Activated T-helper 1 cell treated with anti-CD3 and anti-CD28 coated beads, Interleukin-12 subunit alpha, Interleukin-12 subunit beta, Interleukin-2, Interleukin-4 antibody, amounts not matched to agents 30 ng/mL and 10 ng/mL and 1 ng/mL, durations not matched to agents 14 hours and 24 hours and 36 hours (primary cell): ENCODE measurements around the gene FIG4. TPM values are rescaled to one million over a fixed set of nuclear protein-coding genes. Genes with fewer than 3 reads are reported as not detected.
"Not testable (repeated sequence)": the region's sequence is repeated elsewhere in the genome, so short reads cannot be mapped to it uniquely, and the experiment has no call there.

Experiments
- DNase-seq: peaks from one replicate; pipeline ENCODE4 v3.0.0; 2021; ENCODE audit warnings: low spot score
- H3K27ac Mint-ChIP-seq: one replicate; pipeline ENCODE4 v1.8.0; 2021; ENCODE audit warnings: mild to moderate bottlenecking, mixed read lengths
- H3K27me3 Mint-ChIP-seq: one replicate; pipeline ENCODE4 v1.8.0; 2022; ENCODE audit warnings: mild to moderate bottlenecking, moderate library complexity, mixed read lengths; ENCODE audit not compliant: insufficient read depth
- H3K36me3 Mint-ChIP-seq: one replicate; pipeline ENCODE4 v1.8.0; 2021; ENCODE audit warnings: low read depth, mixed read lengths
- H3K4me1 Mint-ChIP-seq: one replicate; pipeline ENCODE4 v1.8.0; 2021; ENCODE audit warnings: low read depth, mixed read lengths
- H3K4me3 Mint-ChIP-seq: one replicate; pipeline ENCODE4 v1.8.0; 2021; ENCODE audit warnings: mild to moderate bottlenecking, moderate library complexity, mixed read lengths
- H3K9me3 Mint-ChIP-seq: one replicate; pipeline ENCODE4 v1.8.0; 2021; ENCODE audit warnings: mixed read lengths
- intact Hi-C: fragments of 100-400 bp; cut with micrococcal nuclease; formaldehyde crosslinking; loops from one replicate; pipeline ENCODE4 v1.15.1; 2024
- total RNA-seq: library from RNA; stranded (reverse); gene quantifications from 2 replicates; pipeline ENCODE4 v1.2.3, GENCODE V29; 2022

Gene FIG4
- total RNA-seq, 1 donor from 2014 or later: 7.5 TPM

DNA sequence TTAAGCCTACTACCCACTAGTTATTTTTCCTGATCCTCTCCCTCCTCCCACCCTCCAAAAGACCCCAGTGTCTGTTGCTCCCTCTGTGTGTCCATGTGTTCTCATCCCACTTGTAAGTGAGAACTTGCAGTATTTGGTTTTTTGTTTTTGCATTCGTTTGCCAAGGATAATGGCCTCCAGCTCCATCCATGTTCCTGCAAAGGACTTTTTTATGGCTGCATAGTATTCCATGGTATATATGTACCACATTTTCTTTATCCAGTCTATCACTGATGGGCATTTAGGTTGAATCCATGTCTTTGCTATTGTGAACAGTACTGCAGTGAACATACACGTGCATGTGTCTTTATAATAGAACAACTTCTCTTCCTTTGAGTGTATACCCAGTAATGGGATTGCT is 17.0 kb downstream of the FIG4 start:
- not testable (repeated sequence) for H3K4me1 Mint-ChIP-seq, H3K27me3 Mint-ChIP-seq, H3K9me3 Mint-ChIP-seq, DNase-seq, H3K4me3 Mint-ChIP-seq, H3K36me3 Mint-ChIP-seq, H3K27ac Mint-ChIP-seq
- intact Hi-C loops: loop anchor here (5.0 kb wide), 1 partner anchor 474 kb away; the partner anchor contains the start of gene CDC40

DNA sequence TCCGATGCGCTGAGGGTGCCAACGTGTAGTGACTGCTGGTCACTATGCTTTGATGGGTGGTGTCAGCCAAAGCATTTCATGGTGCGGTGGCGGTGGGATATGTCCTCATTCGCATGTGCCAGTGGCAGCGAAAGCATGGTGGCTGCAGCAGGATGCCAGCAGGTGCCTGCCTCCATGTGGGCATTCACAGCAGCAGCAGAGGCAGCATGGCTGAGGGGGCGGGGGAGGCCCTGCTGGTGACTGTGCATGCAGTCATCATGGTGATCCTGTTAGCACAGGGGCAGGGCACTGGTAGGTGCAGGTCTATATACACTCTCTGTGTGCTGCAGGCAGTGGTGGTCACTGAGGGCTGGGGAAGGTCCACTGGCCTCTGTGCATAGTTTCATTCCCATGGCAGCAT is 22.0 kb downstream of the FIG4 start:
- H3K4me1 Mint-ChIP-seq: no peaks in the 10 kb centered on the region
- DNase-seq: no peak
- no peak overlapping the region for H3K4me3 Mint-ChIP-seq
- H3K9me3 Mint-ChIP-seq: peaks cover 7% of the 10 kb centered on the region
- H3K36me3 Mint-ChIP-seq: peaks cover 4% of the 10 kb centered on the region
- H3K27me3 Mint-ChIP-seq: no peaks in the 10 kb centered on the region
- intact Hi-C loops: no loop called here
- H3K27ac Mint-ChIP-seq: no peak overlapping the region

DNA sequence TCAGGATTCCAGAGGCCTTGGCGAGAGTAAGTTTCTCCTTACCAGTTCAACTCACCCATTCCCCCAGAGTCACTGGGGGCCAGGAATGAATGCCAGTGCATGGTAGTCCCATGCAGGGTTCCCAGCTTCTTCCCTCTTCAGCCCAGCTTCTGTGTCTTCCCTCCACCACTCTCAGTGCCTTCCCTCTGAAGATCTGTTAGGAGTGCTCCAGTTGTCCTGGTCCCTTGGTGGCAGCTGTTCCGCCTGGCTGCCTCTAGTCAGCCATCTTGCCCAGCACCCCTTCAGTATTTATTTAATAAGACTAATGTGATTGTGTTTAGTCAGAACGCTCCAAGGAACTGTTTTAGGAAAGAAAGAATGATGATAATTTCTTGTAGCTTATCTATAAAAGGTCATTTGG is 23.1 kb downstream of the FIG4 start:
- Mint-ChIP-seq H3K27ac (no peak overlapping the region), H3K27me3 (no peaks in the 10 kb centered on the region), H3K4me3 (no peak overlapping the region), H3K9me3 (peaks cover 7% of the 10 kb centered on the region), H3K4me1 (no peaks in the 10 kb centered on the region), H3K36me3 (peaks cover 4% of the 10 kb centered on the region)
- intact Hi-C loops: no loop called here
- DNase-seq: no peak

DNA sequence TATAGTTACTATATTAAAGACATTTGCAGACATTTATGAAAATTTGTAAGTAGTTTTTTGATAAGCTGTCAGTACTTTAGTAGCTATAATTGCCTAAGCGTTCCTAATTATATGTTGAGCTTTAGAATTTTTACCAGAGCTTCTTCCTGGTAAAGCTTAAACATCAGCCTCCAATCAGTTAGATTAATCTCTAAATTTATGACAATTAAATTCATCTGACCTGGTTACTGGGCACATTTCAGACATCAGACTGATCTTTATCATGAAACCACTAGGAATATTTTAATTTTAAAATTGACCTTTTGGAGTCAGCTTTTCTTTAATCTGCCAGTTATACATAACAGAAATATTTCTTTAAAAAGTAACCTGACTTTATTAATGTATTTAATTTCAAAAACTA is 23.5 kb downstream of the FIG4 start:
- H3K27ac Mint-ChIP-seq: no peak overlapping the region
- H3K27me3 Mint-ChIP-seq: no peaks in the 10 kb centered on the region
- H3K4me1 Mint-ChIP-seq: no peaks in the 10 kb centered on the region
- intact Hi-C loops: no loop called here
- H3K4me3 Mint-ChIP-seq: no peak overlapping the region
- no peak for DNase-seq
- peaks cover 4% of the 10 kb centered on the region for H3K36me3 Mint-ChIP-seq
- peaks cover 5% of the 10 kb centered on the region for H3K9me3 Mint-ChIP-seq

DNA sequence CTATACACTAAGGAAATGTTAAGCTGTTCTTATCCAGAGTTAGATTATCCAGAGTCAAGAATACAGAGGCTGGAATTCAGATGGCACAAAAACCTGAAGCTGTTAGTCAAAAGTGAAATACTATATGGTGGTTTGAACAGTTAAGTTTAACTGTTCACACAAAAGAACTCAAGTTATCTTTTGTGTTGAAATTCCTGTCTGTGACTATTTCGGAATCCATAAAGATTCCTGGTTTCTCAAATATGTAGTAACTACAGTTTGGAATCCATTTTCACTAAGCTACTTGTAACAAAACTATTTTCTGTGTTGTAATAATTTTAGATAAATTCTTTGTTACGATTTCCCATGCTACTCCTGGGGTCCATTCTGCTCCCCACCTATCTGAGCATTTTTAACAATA is 24.5 kb downstream of the FIG4 start:
- H3K9me3 Mint-ChIP-seq: no peaks in the 10 kb centered on the region
- DNase-seq: no peak
- H3K36me3 Mint-ChIP-seq: peaks cover 4% of the 10 kb centered on the region
- H3K4me1 Mint-ChIP-seq: no peaks in the 10 kb centered on the region
- H3K27ac Mint-ChIP-seq: no peak overlapping the region
- no peak overlapping the region for H3K4me3 Mint-ChIP-seq
- H3K27me3 Mint-ChIP-seq: no peaks in the 10 kb centered on the region
- intact Hi-C loops: no loop called here

DNA sequence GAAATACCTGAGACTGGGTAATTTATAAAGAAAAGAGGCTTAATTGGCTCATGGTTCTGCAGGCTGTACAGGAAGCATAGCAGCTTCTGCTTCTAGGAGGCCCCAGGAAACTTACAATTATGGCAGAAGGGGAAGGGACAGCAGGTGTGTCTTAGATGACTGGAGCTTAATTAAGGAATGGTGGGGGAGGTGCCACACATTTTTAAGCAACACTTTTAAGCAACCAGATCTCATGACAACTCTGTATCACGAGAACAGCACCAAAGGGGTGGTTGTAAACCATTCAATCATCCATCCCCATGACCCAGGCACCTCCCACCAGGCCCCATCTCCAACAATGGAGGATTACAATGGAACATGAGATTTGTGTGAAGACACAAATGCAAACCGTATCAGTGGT is 26.9 kb downstream of the FIG4 start:
- Mint-ChIP-seq H3K27ac (no peak overlapping the region), H3K9me3 (no peaks in the 10 kb centered on the region), H3K4me3 (no peak overlapping the region), H3K4me1 (no peaks in the 10 kb centered on the region), H3K36me3 (peaks cover 6% of the 10 kb centered on the region), H3K27me3 (no peaks in the 10 kb centered on the region)
- intact Hi-C loops: no loop called here
- no peak for DNase-seq

DNA sequence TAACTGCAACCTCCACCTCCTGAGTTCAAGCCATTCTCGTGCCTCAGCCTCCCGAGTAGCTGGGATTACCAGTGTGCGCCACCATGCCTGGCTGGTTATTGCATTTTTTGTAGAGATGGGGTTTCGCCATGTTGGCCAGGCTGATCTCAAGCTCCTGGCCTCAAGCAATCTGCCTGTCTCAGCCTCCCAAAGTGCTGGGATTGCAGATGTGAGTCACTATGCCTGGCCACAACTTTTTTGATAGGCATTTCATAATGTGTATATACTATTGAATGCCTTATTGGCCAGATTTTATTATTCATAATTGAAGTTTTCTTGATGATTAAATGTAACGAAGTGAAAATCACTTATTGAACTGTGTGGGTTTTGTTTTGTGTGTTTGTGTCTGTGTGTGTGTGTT is 27.9 kb downstream of the FIG4 start:
- H3K36me3 Mint-ChIP-seq: peaks cover 13% of the 10 kb centered on the region
- no peak overlapping the region for H3K4me3 Mint-ChIP-seq
- no peak for DNase-seq
- H3K27ac Mint-ChIP-seq: no peak overlapping the region
- intact Hi-C loops: no loop called here
- H3K27me3 Mint-ChIP-seq: no peaks in the 10 kb centered on the region
- H3K4me1 Mint-ChIP-seq: no peaks in the 10 kb centered on the region
- H3K9me3 Mint-ChIP-seq: no peaks in the 10 kb centered on the region

DNA sequence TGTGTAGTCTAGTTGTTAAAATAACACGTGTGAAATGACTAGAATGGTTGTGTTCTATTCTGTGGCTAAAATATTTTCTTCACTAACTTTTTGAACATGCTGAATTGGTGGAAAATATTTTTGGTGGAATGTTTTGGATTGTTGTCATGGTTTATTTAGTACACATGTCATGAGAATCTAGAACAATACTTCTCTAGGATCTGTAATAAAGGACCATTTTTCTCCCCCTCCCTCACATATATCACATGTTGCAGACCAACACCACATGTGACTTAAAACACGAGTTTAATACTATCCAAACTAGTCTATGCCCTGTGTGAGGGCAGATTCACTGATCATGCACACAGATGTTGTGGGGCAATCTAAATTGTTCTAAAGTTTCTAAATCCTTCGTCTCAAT is 29.2 kb downstream of the FIG4 start:
- H3K27ac Mint-ChIP-seq: no peak overlapping the region
- intact Hi-C loops: no loop called here
- peaks cover 3% of the 10 kb centered on the region for H3K9me3 Mint-ChIP-seq
- H3K4me3 Mint-ChIP-seq: no peak overlapping the region
- no peaks in the 10 kb centered on the region for H3K27me3 Mint-ChIP-seq
- H3K4me1 Mint-ChIP-seq: no peaks in the 10 kb centered on the region
- DNase-seq: no peak
- peaks cover 21% of the 10 kb centered on the region for H3K36me3 Mint-ChIP-seq

DNA sequence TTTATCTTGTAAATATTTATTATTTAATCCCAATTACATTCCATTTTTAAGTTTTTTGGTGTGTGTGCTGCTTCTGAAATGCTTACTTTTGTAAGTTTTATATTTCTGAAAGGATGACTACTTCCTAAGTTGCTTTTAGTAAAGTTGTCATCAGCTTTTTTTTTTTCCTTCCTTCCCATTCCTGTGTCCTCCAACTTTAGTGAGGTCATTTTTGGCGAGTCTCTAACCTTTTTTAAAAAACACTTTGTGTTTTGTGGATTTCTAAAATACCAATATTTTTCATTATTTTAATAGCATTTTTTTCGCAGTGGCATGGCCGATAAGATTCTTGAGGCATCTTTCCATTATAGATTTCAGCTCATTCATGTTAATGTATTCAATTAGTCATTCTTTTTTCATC is 30.9 kb downstream of the FIG4 start:
- Mint-ChIP-seq H3K27ac (no peak overlapping the region), H3K4me1 (no peaks in the 10 kb centered on the region), H3K36me3 (peaks cover 20% of the 10 kb centered on the region), H3K27me3 (no peaks in the 10 kb centered on the region), H3K4me3 (no peak overlapping the region), H3K9me3 (peaks cover 11% of the 10 kb centered on the region)
- DNase-seq: no peak
- intact Hi-C loops: no loop called here

DNA sequence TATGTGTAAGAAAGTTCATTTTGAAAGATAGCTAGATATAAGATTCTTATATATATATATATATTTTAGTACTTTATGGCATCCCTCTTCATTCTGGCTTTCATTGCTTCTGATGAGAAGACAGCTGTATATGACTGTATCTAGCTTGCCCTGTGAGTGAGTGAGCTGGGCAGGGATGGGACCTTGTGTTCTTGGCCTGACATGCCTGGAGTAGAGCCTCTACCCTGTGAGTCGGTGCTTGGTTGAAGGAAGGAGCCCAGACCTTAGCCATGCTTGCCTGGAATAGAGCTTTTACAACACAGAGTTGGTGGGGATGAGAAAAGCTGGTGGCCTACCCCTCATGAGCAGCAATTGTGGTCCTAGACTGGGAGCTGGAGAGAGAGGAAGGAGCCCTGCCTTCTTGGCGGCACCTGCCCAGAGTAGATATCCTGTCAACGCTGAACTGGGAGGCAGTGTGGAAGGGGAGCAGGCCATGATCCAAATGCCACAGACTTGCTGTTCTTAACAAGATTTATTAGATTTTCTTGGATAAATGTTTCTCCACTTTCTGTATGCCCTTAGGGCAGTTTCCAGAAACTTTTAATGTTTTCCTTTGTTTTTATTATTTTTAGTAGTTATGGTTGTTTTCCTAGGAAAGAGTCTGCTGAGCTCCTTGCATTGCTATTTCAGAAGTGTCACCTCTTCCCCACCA is 31.6 kb downstream of the FIG4 start:
- H3K4me1 Mint-ChIP-seq: no peaks in the 10 kb centered on the region
- DNase-seq: no peak
- H3K27ac Mint-ChIP-seq: no peak overlapping the region
- intact Hi-C loops: no loop called here
- no peak overlapping the region for H3K4me3 Mint-ChIP-seq
- peaks cover 11% of the 10 kb centered on the region for H3K9me3 Mint-ChIP-seq
- no peaks in the 10 kb centered on the region for H3K27me3 Mint-ChIP-seq
- H3K36me3 Mint-ChIP-seq: peaks cover 19% of the 10 kb centered on the region

DNA sequence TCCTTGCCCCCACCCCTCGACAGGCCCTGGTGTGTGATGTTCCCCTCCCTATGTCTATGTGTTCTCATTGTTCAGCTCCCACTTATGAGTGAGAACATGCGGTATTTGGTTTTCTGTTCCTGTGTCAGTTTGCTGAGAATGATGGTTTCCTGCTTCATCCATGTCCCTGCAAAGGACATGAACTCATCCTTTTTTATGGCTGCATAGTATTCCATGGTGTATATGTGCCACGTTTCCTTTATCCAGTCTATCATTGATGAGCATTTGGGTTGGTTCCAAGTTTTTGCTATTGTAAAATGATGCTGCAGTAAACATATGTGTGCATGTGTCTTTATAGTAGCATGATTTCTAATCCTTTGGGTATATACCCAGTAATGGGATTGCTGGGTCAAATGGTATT is 34.2 kb downstream of the FIG4 start:
- intact Hi-C loops, H3K4me1 Mint-ChIP-seq, H3K4me3 Mint-ChIP-seq, H3K27ac Mint-ChIP-seq, DNase-seq, H3K27me3 Mint-ChIP-seq: not testable (repeated sequence)
- peaks cover 18% of the 10 kb centered on the region for H3K36me3 Mint-ChIP-seq
- H3K9me3 Mint-ChIP-seq: peaks cover 11% of the 10 kb centered on the region

DNA sequence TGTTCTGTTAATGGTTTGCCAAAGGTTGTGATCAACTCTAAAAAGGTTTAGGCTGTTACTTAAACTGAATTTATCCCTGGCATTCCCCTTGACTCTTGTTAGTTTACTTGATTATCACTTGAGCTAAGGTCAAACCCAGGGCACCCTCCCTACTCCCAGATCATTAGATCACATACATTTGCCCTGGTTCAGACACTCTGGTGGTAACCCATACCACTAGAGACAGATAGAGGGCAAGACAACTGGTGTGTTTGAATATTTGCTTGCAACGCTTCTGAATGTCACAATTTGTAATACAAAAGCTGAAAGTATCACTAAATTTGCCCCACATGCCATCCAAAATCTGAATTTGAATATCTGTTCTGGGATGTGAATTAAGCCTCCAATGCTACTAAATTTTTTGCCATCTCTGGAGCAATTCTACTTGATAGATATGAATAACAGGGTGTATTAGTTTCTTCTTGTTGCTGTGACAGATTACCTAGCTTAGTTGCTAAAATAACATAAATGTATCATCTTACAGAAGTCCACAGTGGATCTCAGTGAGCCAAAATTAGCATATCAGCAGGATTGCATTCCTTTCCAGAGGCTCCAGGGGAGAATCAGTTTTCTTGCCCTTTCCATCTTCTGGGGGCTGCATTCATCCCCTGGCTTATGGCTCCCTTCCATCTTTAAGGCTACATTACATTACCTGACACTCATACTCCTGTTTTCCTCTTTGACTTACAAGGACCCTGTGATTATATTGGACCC is 45.4 kb downstream of the FIG4 start:
- Mint-ChIP-seq H3K36me3 (peaks cover 16% of the 10 kb centered on the region), H3K4me1 (no peaks in the 10 kb centered on the region), H3K27me3 (no peaks in the 10 kb centered on the region), H3K27ac (no peak overlapping the region), H3K9me3 (no peaks in the 10 kb centered on the region), H3K4me3 (no peak overlapping the region)
- intact Hi-C loops: no loop called here
- DNase-seq: no peak

DNA sequence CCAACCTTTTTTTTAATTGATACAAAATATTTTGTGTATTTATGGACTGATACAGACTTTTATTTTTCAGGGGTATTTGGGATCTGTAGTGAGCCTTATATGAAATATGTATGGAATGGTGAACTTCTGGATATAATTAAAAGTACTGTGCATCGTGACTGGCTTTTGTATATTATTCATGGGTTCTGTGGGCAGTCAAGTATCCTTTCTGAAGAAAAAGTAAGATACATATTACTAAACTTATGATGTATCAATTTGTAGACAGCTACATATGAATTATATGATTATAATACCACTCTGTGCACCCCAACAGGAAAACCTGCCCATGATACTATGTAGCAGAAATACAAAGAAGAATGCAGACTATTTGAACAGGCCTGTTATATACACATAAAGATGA is 47.2 kb downstream of the FIG4 start:
- DNase-seq: no peak
- Mint-ChIP-seq H3K9me3 (no peaks in the 10 kb centered on the region), H3K36me3 (peaks cover 17% of the 10 kb centered on the region), H3K4me1 (no peaks in the 10 kb centered on the region), H3K27me3 (no peaks in the 10 kb centered on the region), H3K4me3 (no peak overlapping the region), H3K27ac (no peak overlapping the region)
- intact Hi-C loops: no loop called here
